AG04449 (cell line): Measurements from ENCODE around the gene DSE.

ENCODE experiments used
- CTCF ChIA-PET: fragments of 350-600 bp; formaldehyde crosslinking; extraction: SDS; loops from one replicate; lab custom pipeline; 2021; ENCODE audit warnings: antibody characterized with exemption; lab: Yijun Ruan, JAX
- POLR2A ChIA-PET: fragments of 400-600, 350-600 bp; formaldehyde crosslinking; extraction: SDS; loops from one replicate; lab custom pipeline; 2020; ENCODE audit warnings: antibody characterized with exemption, inconsistent platforms; lab: Yijun Ruan, JAX
- DNase-seq: peaks from one replicate; pipeline ENCODE4 v3.0.0-alpha.2; 2010; ENCODE audit warnings: low read depth, low spot score
- H3K4me3 ChIP-seq: 2 replicates; pipeline ENCODE4 v1.5.1; 2011; ENCODE audit warnings: low read depth, mild to moderate bottlenecking, control low read depth, low read length
- CTCF ChIP-seq: IDR thresholded peaks from one replicate; pipeline ENCODE4 v1.5.1; 2011; ENCODE audit warnings: mild to moderate bottlenecking, moderate library complexity, low read length, control low read depth, inconsistent platforms; ENCODE audit not compliant: insufficient read depth; ENCODE audit errors: missing control alignments

The DSE gene

DNA sequence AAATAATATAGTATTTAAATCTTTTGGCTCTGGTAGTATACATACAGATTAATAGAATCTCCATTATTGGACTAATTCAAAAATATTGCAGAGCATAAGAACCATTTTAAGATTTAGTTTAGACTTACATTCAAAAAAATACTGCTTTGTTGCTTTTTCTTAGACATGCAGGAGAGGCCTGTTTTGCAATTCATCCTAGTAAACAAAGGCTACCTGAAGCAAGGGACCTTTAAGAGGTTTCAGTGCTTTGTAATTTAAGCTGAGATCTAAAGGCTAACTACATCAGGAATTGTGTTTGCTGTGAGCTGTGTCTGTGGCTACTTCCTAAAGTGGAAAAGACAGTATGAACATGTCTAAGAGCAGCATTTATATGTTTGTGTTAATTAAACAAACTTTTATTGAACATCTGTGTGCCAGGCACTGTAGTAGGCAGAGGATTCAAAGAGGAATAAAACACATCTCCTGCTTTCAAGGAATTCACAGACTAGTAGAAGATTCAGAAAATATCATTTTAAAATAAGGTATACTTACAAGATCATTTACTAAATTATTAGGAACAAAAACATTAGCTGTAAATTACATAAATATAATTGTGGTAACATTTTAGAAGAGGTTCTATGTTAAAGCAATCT lies 61.3 kb downstream of the DSE start:
- DNase-seq: no peak
- no peak for TF ChIP-seq CTCF
- POLR2A ChIA-PET: no interaction called here
- CTCF ChIA-PET: interaction anchor here (0.9 to 3.4 kb wide), 8 partner anchors 10 to 153 kb away, joined by 3 to 15 read pairs (median 4); no protein-coding TSS in a partner anchor
- no peak overlapping the region for H3K4me3 ChIP-seq

DNA sequence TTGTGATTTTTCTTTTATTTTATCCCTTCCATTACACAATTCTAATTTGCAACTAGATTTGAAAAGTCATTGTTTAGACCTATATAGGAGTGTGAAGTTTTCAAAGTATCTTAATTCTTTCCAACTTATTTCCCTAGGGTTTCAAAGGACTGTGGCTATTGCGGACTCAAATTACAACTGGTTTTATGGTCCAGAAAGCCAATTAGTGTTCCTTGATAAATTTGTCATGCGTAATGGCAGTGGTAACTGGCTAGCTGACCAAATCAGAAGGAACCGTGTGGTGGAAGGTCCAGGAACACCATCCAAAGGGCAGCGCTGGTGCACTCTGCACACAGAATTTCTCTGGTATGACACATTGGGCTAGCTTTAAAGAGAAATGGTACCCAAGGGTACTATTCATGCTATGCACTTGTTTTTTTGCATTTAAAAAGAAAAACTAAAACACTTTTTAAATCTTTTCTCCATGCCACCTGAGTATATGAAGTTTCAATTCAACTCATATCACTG lies 62.5 kb downstream of the DSE start:
- ChIA-PET CTCF (interaction anchor here (0.8 to 3.4 kb wide), 8 partner anchors 9 to 165 kb away, joined by 3 to 15 read pairs (median 3); no protein-coding TSS in a partner anchor), POLR2A (no interaction called here)
- H3K4me3 ChIP-seq: no peak overlapping the region
- no peak for DNase-seq
- TF ChIP-seq CTCF: no peak

GRCh38 chr6:116434056-116434725 lies 63.4 kb downstream of the DSE start:
- H3K4me3 ChIP-seq: no peak overlapping the region
- ChIA-PET POLR2A (no interaction called here), CTCF (interaction anchor here (0.8 to 3.4 kb wide), 5 partner anchors 11 to 166 kb away, joined by 3 to 15 read pairs (median 3); no protein-coding TSS in a partner anchor)
- DNase-seq: no peak
- TF ChIP-seq CTCF: no peak

DNA sequence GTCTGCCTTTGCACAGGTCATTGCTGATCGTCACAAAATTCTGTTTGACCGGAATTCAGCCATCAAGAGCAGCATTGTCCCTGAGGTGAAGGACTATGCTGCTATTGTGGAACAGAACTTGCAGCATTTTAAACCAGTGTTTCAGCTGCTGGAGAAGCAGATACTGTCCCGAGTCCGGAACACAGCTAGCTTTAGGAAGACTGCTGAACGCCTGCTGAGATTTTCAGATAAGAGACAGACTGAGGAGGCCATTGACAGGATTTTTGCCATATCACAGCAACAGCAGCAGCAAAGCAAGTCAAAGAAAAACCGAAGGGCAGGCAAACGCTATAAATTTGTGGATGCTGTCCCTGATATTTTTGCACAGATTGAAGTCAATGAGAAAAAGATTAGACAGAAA lies 65.8 kb downstream of the DSE start:
- no peak for TF ChIP-seq CTCF
- DNase-seq: no peak
- CTCF ChIA-PET: interaction anchor here (1.0 to 2.5 kb wide), 3 partner anchors 9 to 168 kb away, joined by 3 to 9 read pairs (median 7); no protein-coding TSS in a partner anchor
- POLR2A ChIA-PET: no interaction called here
- no peak overlapping the region for H3K4me3 ChIP-seq

GRCh38 chr6:116437656-116438055 lies 66.9 kb downstream of the DSE start:
- no peak overlapping the region for H3K4me3 ChIP-seq
- POLR2A ChIA-PET: no interaction called here
- CTCF ChIA-PET: interaction anchor here (1.3 to 2.5 kb wide), 2 partner anchors 150 to 169 kb away, joined by 7 to 9 read pairs; no protein-coding TSS in a partner anchor
- no peak for TF ChIP-seq CTCF
- DNase-seq: no peak
